Upper lobe of right lung (tissue), 1 donor: ENCODE data around the gene UBFD1. TPM values are rescaled to one million over a fixed set of nuclear protein-coding genes. Genes with fewer than 3 reads are reported as not detected.

Experiments used
- ATAC-seq: fragments of 200-7000 bp; cut with Tn5 transposase; one replicate; pipeline ENCODE4 v1.9.1; 2020; ENCODE audit warnings: mild to moderate bottlenecking, moderate library complexity
- DNase-seq: peaks from one replicate; pipeline ENCODE4 v3.0.0-alpha.2; 2020
- H3K27ac ChIP-seq: fragments of 200-600 bp; one replicate; pipeline ENCODE4 v1.8.0; 2022
- H3K27me3 ChIP-seq: fragments of 200-600 bp; one replicate; pipeline ENCODE4 v1.8.0; 2022; ENCODE audit warnings: mild to moderate bottlenecking
- H3K36me3 ChIP-seq: fragments of 200-600 bp; one replicate; pipeline ENCODE4 v1.8.0; 2022
- H3K4me1 ChIP-seq: fragments of 200-600 bp; one replicate; pipeline ENCODE4 v1.8.0; 2022
- H3K4me3 ChIP-seq: fragments of 200-600 bp; one replicate; pipeline ENCODE4 v1.8.0; 2022; ENCODE audit warnings: mild to moderate bottlenecking
- H3K9me3 ChIP-seq: fragments of 200-600 bp; one replicate; pipeline ENCODE4 v1.8.0; 2022
- intact Hi-C: fragments of 100-400 bp; cut with DNase I; formaldehyde crosslinking; loops from one replicate; pipeline ENCODE4 v1.11.0; 2022
- total RNA-seq: library from RNA; stranded (reverse); fragmentation: NEBNext Ultra II Directional; extraction: Animal tissue kit (Norgen Biotek cat#: 25700); gene quantifications from one replicate; pipeline ENCODE4 v1.2.1, GENCODE V29; 2021
- TF ChIP-seq, protein P1 (sequence below): fragments of 200-600 bp; IDR thresholded peaks from one replicate; pipeline ENCODE4 v1.8.0; 2022; ENCODE audit warnings: antibody characterized with exemption
- donor health status: DM: no; HTN: yes; CAD: no; lungs with severe emphysema.

UBFD1 gene
- total RNA-seq, 1 donor from 2014 or later = 42.3 TPM

DNA sequence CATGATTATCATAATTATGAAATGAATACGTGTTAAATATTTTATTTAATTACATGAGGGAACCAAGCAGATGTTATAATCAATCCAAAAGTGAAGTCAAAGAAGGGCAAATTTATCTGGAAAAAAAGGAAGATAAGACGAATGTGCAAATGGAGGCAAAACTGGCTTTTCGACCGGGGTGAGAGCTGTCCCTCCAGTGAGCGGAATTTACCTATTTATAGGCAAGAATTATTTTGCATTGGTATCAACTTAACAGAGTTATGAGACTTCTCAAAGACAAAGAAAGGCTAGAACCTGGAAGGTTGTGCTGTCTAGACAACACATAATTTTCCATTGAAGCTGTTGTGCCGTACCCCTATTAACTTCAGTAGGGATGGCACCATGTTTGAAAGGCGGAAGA lies 45.8 kb upstream of the UBFD1 start:
- Histone ChIP-seq H3K4me1 (peaks cover 20% of the 10 kb centered on the region), H3K9me3 (no peaks in the 10 kb centered on the region), H3K4me3 (no peak overlapping the region), H3K27me3 (no peaks in the 10 kb centered on the region), H3K27ac (no peak overlapping the region), H3K36me3 (no peaks in the 10 kb centered on the region)
- ATAC-seq (no peak), DNase-seq (no peak)
- intact Hi-C loops = no loop called here
- TF ChIP-seq, protein P1, sequence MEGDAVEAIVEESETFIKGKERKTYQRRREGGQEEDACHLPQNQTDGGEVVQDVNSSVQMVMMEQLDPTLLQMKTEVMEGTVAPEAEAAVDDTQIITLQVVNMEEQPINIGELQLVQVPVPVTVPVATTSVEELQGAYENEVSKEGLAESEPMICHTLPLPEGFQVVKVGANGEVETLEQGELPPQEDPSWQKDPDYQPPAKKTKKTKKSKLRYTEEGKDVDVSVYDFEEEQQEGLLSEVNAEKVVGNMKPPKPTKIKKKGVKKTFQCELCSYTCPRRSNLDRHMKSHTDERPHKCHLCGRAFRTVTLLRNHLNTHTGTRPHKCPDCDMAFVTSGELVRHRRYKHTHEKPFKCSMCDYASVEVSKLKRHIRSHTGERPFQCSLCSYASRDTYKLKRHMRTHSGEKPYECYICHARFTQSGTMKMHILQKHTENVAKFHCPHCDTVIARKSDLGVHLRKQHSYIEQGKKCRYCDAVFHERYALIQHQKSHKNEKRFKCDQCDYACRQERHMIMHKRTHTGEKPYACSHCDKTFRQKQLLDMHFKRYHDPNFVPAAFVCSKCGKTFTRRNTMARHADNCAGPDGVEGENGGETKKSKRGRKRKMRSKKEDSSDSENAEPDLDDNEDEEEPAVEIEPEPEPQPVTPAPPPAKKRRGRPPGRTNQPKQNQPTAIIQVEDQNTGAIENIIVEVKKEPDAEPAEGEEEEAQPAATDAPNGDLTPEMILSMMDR = no peak

DNA sequence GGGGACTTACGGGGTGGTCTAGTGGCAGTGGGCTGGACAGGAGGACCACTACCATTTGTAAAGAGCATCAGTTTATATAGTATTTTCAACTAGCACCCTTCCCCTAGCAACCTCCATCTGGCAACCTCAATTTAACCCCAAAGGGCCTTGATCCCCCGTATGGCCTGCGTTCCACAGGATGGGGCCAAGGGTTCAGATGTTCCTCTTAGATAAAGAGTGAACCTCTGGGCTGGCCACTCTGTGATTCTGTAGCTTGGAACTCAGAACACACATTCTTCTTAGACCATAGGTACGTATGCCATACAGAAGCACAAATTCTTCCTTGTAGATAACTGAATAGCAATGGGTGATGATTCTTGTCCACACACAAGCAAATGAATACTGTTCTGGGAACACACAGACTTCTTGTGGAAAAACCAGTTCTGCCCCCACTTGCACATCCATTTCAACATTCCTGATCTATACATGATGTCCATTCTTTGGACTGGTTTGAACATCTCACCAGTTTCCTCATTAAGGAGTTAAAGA lies 45.3 kb upstream of the UBFD1 start:
- Histone ChIP-seq H3K36me3 (no peaks in the 10 kb centered on the region), H3K4me1 (peaks cover 16% of the 10 kb centered on the region), H3K27me3 (no peaks in the 10 kb centered on the region), H3K9me3 (no peaks in the 10 kb centered on the region), H3K27ac (no peak overlapping the region), H3K4me3 (no peak overlapping the region)
- intact Hi-C loops = no loop called here
- TF ChIP-seq, protein P1 = no peak
- no peak for DNase-seq
- no peak for ATAC-seq

- H3K27ac ChIP-seq = no peak overlapping the region
- ATAC-seq = no peak
- TF ChIP-seq, protein P1 = no peak
- peaks cover 6% of the 10 kb centered on the region for H3K4me1 ChIP-seq
- H3K27me3 ChIP-seq = no peaks in the 10 kb centered on the region
- DNase-seq = no peak
- H3K9me3 ChIP-seq = no peaks in the 10 kb centered on the region
- intact Hi-C loops = no loop called here
- H3K36me3 ChIP-seq = no peaks in the 10 kb centered on the region
- H3K4me3 ChIP-seq = no peak overlapping the region
Observed at GRCh38 chr16:23514381-23515152, 43.0 kb upstream of the UBFD1 start.

DNA sequence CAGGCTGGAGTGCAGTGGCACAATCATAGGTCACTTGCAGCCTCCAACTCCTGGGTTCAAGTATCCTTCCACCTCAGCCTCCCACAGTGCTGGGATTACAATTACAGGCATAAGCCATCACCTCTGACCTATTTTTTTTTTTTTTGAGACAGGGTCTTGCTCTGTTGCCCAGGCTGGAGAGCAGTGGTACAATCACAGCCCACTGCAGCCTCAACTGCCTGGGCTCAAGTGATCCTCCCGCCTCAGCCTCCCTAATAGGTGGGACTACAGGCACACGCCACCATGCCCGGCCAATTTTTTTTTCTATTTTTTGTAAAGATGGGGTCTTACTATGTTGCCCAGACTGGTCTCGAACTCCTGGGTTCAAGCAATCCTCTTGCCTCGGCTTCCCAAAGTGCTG lies 41.6 kb upstream of the UBFD1 start:
- Histone ChIP-seq H3K9me3 (no peaks in the 10 kb centered on the region), H3K36me3 (no peaks in the 10 kb centered on the region), H3K27me3 (no peaks in the 10 kb centered on the region), H3K4me3 (no peak overlapping the region), H3K4me1 (peaks cover 6% of the 10 kb centered on the region), H3K27ac (no peak overlapping the region)
- no peak for ATAC-seq
- TF ChIP-seq, protein P1 = no peak
- intact Hi-C loops = no loop called here
- no peak for DNase-seq

DNA sequence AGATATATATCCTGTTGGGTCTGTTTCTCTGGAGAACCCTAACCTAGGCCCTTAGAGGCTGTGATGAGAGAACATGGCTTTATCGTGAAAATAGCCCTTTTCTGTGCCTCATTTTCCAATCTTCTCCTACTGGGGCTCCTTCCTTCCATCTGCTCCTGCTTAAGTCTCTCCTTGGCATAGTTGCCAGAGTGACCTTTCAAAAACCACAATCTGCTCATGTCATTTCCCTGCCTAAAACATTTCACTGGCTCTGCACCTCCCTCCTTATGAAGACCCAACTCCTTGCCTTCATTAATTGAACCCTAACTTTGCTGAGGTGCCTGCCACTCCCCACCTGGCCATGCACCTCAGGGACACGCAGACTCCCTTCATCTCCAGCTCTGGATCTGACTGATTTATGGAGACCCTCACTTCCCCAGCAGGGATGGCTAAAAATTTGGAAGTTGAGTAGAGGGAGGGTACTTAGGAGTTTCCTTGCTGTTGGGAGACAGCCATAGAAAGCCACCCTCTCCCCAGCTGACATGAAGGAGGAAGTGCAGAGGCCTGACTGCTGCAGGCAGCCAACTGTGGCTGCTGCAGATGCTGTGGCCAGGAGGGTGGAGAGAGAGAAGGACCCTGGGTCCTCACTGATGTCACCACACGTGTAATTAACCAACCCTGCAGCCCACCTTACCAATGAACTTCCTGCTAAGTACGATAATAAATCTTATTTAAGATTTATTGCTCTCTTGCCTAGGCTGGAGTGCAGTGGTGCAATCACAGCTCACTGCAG lies 41.0 kb upstream of the UBFD1 start:
- Histone ChIP-seq H3K27me3 (no peaks in the 10 kb centered on the region), H3K4me3 (no peak overlapping the region), H3K4me1 (peaks cover 6% of the 10 kb centered on the region), H3K36me3 (no peaks in the 10 kb centered on the region), H3K27ac (no peak overlapping the region), H3K9me3 (no peaks in the 10 kb centered on the region)
- intact Hi-C loops = no loop called here
- ATAC-seq (peak; percentile 58), DNase-seq (no peak)
- TF ChIP-seq, protein P1 = no peak
